SK-N-SH (cell line): ENCODE data around the gene ARHGAP25. TPM values are rescaled to one million over a fixed set of nuclear protein-coding genes. Genes with fewer than 3 reads are reported as not detected.

Source experiments
- CTCF ChIA-PET: fragments of 300-600, 350-600 bp; formaldehyde crosslinking; extraction: SDS; loops from one replicate; lab custom pipeline; 2021; lab: Yijun Ruan, JAX
- POLR2A ChIA-PET: fragments of 350-600 bp; sonication (Branson Sonifier 250); formaldehyde crosslinking; extraction: SDS; loops from one replicate; lab custom pipeline; 2020; ENCODE audit warnings: antibody characterized with exemption, inconsistent platforms; lab: Yijun Ruan, JAX
- DNase-seq: peaks from one replicate; pipeline ENCODE4 v3.0.0; 2012
- H2AFZ ChIP-seq: fragments of 200-600 bp; sonication (generic); 2 replicates; pipeline ENCODE4 v1.8.1; 2016; ENCODE audit warnings: antibody characterized with exemption, mild to moderate bottlenecking, low read depth
- H3F3A ChIP-seq: fragments of 200-600 bp; sonication (generic); replicated peaks from 2 replicates; pipeline ENCODE3; 2016; ENCODE audit warnings: antibody characterized with exemption, mild to moderate bottlenecking; ENCODE audit not compliant: insufficient read depth
- H3K27ac ChIP-seq, 2 experiments: fragments of 200-500 bp in 1 of 2; fragments of 200-600 bp in 1 of 2; sonication (Bioruptor generic) in 1 of 2; sonication (generic), shearing (Covaris generic) in 1 of 2; 2 replicates each; pipeline versions ENCODE4 v1.5.1 to v1.6.1; 2014 to 2016; ENCODE audit warnings: low read depth in 2 of 2, inconsistent platforms in 1 of 2, low read length in 1 of 2, mild to moderate bottlenecking in 1 of 2, mixed read lengths in 1 of 2
- H3K27me3 ChIP-seq: fragments of 200-600 bp; sonication (generic), shearing (Covaris generic); 2 replicates; pipeline ENCODE4 v1.6.1; 2016; ENCODE audit warnings: mixed run types; ENCODE audit not compliant: insufficient read depth
- H3K36me3 ChIP-seq, 2 experiments: fragments of 200-500 bp in 1 of 2; fragments of 200-600 bp in 1 of 2; sonication (Bioruptor generic) in 1 of 2; sonication (generic) in 1 of 2; replicated peaks in 1 of 2; 2 replicates each; pipeline versions ENCODE3 to v1.5.1; 2014 to 2016; ENCODE audit warnings: low read length in 1 of 2, mild to moderate bottlenecking in 1 of 2; ENCODE audit not compliant: insufficient read depth in 2 of 2, control insufficient read depth in 1 of 2
- H3K4me1 ChIP-seq, 2 experiments: fragments of 200-500 bp in 1 of 2; fragments of 200-600 bp in 1 of 2; sonication (Bioruptor generic) in 1 of 2; sonication (generic), shearing (Covaris generic) in 1 of 2; 2 replicates each; pipeline versions ENCODE4 v1.5.1 to v1.6.1; 2014 to 2016; ENCODE audit warnings: low read depth in 1 of 2, low read length in 1 of 2, mixed run types in 1 of 2; ENCODE audit not compliant: insufficient read depth in 2 of 2, control insufficient read depth in 1 of 2
- H3K4me2 ChIP-seq: fragments of 200-600 bp; sonication (generic), shearing (Covaris generic); 2 replicates; pipeline ENCODE4 v1.6.1; 2017; ENCODE audit warnings: mixed run types
- H3K4me3 ChIP-seq, 2 experiments: fragments of 200-500 bp in 1 of 2; fragments of 200-600 bp in 1 of 2; sonication (Bioruptor generic) in 1 of 2; sonication (generic), shearing (Covaris generic) in 1 of 2; 2 replicates each; pipeline versions ENCODE4 v1.5.1 to v1.8.1; 2014 to 2016; ENCODE audit warnings: low read depth in 2 of 2, inconsistent platforms in 1 of 2, low read length in 1 of 2, mild to moderate bottlenecking in 1 of 2, mixed read lengths in 1 of 2, moderate library complexity in 1 of 2
- H3K79me2 ChIP-seq: fragments of 200-600 bp; sonication (generic); 2 replicates; pipeline ENCODE4 v1.8.1; 2017; ENCODE audit warnings: mild to moderate bottlenecking; ENCODE audit not compliant: insufficient read depth
- H3K9ac ChIP-seq: fragments of 200-600 bp; sonication (generic); 2 replicates; pipeline ENCODE4 v1.6.1; 2017; ENCODE audit warnings: mixed run types
- H3K9me2 ChIP-seq: fragments of 200-600 bp; sonication (generic); 2 replicates; pipeline ENCODE4 v1.6.1; 2017; ENCODE audit warnings: mixed run types
- H3K9me3 ChIP-seq: fragments of 200-600 bp; sonication (generic); 2 replicates; pipeline ENCODE4 v1.6.1; 2017; ENCODE audit warnings: mixed run types, mild to moderate bottlenecking, moderate library complexity
- H4K20me1 ChIP-seq: fragments of 200-600 bp; sonication (generic); 2 replicates; pipeline ENCODE4 v1.6.1; 2017; ENCODE audit warnings: mild to moderate bottlenecking, mixed run types; ENCODE audit not compliant: insufficient read depth
- ELF1 ChIP-seq: IDR thresholded peaks from 2 replicates; pipeline ENCODE4 v1.4.0; 2012
- EP300 ChIP-seq, 2 experiments: IDR thresholded peaks; 2 replicates each; pipeline versions ENCODE4 v1.4.0 to v1.6.1; 2012; ENCODE audit warnings: borderline replicate concordance in 1 of 2, low read depth in 1 of 2, low read length in 1 of 2
- FOXJ3 ChIP-seq: sonication (generic); formaldehyde crosslinking; IDR thresholded peaks from 2 replicates; pipeline ENCODE4 v1.5.1; 2020; ENCODE audit warnings: mild to moderate bottlenecking, missing genetic modification reagents
- GABPA ChIP-seq: IDR thresholded peaks from 2 replicates; pipeline ENCODE4 v1.4.0; 2012; ENCODE audit warnings: low read depth, mild to moderate bottlenecking
- JUND ChIP-seq: IDR thresholded peaks from 2 replicates; pipeline ENCODE4 v1.4.0; 2012
- NFIC ChIP-seq: IDR thresholded peaks from 2 replicates; pipeline ENCODE4 v1.4.0; 2012; ENCODE audit warnings: borderline replicate concordance
- RAD21 ChIP-seq: IDR thresholded peaks from 2 replicates; pipeline ENCODE4 v1.6.1; 2012; ENCODE audit warnings: mild to moderate bottlenecking, low read length
- TAF1 ChIP-seq: IDR thresholded peaks from 2 replicates; pipeline ENCODE4 v1.6.1; 2012; ENCODE audit warnings: low read depth, mild to moderate bottlenecking, low read length, moderate library complexity, borderline replicate concordance
- TCF12 ChIP-seq: IDR thresholded peaks from 2 replicates; pipeline ENCODE4 v1.4.0; 2012
- YY1 ChIP-seq: IDR thresholded peaks from 2 replicates; pipeline ENCODE4 v1.4.0; 2012; ENCODE audit warnings: low read depth, mild to moderate bottlenecking
- WGBS: methylation state at CpG from one replicate; pipeline ENCODE4 v1.1.6; 2017; ENCODE audit warnings: low lambda C conversion rate; 5-methylcytosine and 5-hydroxymethylcytosine counted together
- polyA plus RNA-seq, 3 experiments: library from polyadenylated mRNA; depleted of rRNA; stranded (reverse); fragments of >200 nt; gene quantifications; 2 replicates each; pipeline ENCODE4 v1.2.3, GENCODE V29; 2012
- TF ChIP-seq, protein P1 (sequence below): fragments of 200-600 bp; sonication (generic); IDR thresholded peaks from 2 replicates; pipeline ENCODE4 v1.6.1; 2017; ENCODE audit warnings: antibody characterized with exemption, mild to moderate bottlenecking, moderate library complexity
- TF ChIP-seq, protein P2 (sequence below): fragments of 150-350 bp; IDR thresholded peaks from 2 replicates; pipeline ENCODE4 v1.6.1; 2016; ENCODE audit warnings: mild to moderate bottlenecking, low read depth, low read length
- TF ChIP-seq, protein P3 (sequence below): IDR thresholded peaks from 2 replicates; pipeline ENCODE4 v1.6.1; 2012; ENCODE audit warnings: mild to moderate bottlenecking, low read depth, low read length, moderate library complexity

Gene ARHGAP25
- polyA plus RNA-seq, 1 of the 3 experiments (the other 2 are of a cell fraction): not detected

DNA sequence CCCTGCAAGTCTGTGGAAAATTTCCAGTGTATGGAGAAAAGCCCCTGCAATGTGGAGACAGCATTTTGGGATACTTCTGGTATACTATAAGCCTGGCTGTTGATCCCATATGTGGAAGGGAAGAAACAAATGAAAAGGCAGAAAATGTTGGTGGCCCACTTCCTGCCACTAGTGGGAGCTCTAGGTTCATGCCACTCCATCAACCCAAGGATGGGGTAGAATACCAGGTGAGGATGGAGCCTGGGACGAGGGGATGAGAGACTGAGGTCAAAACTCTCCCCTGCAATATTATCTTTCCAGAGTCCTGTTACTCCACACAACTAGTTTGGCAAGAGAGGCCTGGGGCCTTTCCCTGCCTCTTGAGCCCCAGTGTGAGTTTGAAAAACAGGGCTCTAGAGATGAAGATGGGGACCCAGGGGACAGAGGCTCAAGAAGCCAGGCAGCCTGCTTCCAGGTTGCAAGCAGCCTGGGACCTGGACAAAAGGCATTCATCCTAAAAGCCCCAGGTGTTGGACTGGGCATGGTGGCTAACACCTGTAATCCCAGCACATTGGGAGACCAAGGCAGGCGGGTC is 104.7 kb downstream of the ARHGAP25 start:
- TF ChIP-seq ELF1 (no peak), JUND (no peak), RAD21 (peak; percentile 33; the same call in 1 of the 2 replicates)
- TF ChIP-seq, protein P1, sequence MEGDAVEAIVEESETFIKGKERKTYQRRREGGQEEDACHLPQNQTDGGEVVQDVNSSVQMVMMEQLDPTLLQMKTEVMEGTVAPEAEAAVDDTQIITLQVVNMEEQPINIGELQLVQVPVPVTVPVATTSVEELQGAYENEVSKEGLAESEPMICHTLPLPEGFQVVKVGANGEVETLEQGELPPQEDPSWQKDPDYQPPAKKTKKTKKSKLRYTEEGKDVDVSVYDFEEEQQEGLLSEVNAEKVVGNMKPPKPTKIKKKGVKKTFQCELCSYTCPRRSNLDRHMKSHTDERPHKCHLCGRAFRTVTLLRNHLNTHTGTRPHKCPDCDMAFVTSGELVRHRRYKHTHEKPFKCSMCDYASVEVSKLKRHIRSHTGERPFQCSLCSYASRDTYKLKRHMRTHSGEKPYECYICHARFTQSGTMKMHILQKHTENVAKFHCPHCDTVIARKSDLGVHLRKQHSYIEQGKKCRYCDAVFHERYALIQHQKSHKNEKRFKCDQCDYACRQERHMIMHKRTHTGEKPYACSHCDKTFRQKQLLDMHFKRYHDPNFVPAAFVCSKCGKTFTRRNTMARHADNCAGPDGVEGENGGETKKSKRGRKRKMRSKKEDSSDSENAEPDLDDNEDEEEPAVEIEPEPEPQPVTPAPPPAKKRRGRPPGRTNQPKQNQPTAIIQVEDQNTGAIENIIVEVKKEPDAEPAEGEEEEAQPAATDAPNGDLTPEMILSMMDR: peak; percentile 53
- TF ChIP-seq, protein P2, sequence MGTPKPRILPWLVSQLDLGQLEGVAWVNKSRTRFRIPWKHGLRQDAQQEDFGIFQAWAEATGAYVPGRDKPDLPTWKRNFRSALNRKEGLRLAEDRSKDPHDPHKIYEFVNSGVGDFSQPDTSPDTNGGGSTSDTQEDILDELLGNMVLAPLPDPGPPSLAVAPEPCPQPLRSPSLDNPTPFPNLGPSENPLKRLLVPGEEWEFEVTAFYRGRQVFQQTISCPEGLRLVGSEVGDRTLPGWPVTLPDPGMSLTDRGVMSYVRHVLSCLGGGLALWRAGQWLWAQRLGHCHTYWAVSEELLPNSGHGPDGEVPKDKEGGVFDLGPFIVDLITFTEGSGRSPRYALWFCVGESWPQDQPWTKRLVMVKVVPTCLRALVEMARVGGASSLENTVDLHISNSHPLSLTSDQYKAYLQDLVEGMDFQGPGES: no peak
- TF ChIP-seq, all 33 proteins: peak for 2
- Histone ChIP-seq H3K4me2 (no peak overlapping the region), H3K27me3 (no peaks in the 10 kb centered on the region; the same call in 1 of the 2 replicates), H2AFZ (no peak overlapping the region), H3K27ac (no peak overlapping the region), H3K4me1 (no peaks in the 10 kb centered on the region), H3K9me2 (no peaks in the 10 kb centered on the region), H3K79me2 (no peaks in the 10 kb centered on the region), H4K20me1 (no peaks in the 10 kb centered on the region), H3F3A (no peaks in the 10 kb centered on the region), H3K9ac (no peak overlapping the region), H3K4me3 (no peak overlapping the region), H3K36me3 (no peaks in the 10 kb centered on the region), H3K9me3 (no peaks in the 10 kb centered on the region)
- CTCF ChIA-PET: interaction anchor here (0.8 to 1.2 kb wide), 2 partner anchors 9 to 56 kb away, joined by 3 to 7 read pairs; no protein-coding TSS in a partner anchor
- POLR2A ChIA-PET: no interaction called here
- DNase-seq: peak; percentile 24
- 37% methylated on average over 2 of the region's 2 CpGs for WGBS

DNA sequence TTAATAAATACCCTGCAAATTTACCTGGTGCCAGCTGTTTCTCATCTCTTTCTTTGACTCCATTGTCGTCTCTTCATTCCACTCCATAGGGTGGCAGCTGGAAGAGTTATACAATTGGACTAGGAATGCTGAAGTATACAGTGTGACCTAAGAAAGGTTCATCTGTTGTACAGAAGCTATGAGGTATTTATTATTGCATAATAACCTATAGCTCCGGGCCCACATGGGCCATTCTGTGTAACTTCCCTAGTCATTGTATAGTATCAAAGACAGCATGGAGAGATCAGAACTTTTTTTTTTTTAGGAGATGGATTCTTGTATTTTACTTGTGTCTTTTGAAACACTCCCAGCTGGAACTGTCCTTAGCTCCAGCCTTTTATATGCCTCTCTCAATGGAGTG is 110.4 kb downstream of the ARHGAP25 start:
- no peaks in the 10 kb centered on the region for H3K9me2 ChIP-seq
- WGBS: 66% methylated on average over 2 of the region's 2 CpGs
- H4K20me1 ChIP-seq: no peaks in the 10 kb centered on the region
- no peak overlapping the region for H3K27ac ChIP-seq
- no peak for DNase-seq
- TF ChIP-seq JUND (no peak), ELF1 (no peak), EP300 (IDR thresholded peaks at IDR 0.05; ENCODE audit: borderline replicate concordance in 1 of 2, low read depth in 1 of 2, low read length in 1 of 2) (no peak)
- TF ChIP-seq, all 33 proteins: peak for 0
- Histone ChIP-seq H3K27me3 (peaks cover 17% of the 10 kb centered on the region; the same call in 1 of the 2 replicates), H3K4me2 (no peak overlapping the region), H3K4me3 (no peak overlapping the region), H3K4me1 (no peaks in the 10 kb centered on the region), H2AFZ (no peak overlapping the region), H3K9ac (no peak overlapping the region), H3K9me3 (no peaks in the 10 kb centered on the region), H3K79me2 (no peaks in the 10 kb centered on the region), H3K36me3 (no peaks in the 10 kb centered on the region), H3F3A (no peaks in the 10 kb centered on the region)
- CTCF ChIA-PET: interaction anchor here (1.2 kb wide), 2 partner anchors 9 to 17 kb away, joined by 3 to 5 read pairs; no protein-coding TSS in a partner anchor
- POLR2A ChIA-PET: no interaction called here

DNA sequence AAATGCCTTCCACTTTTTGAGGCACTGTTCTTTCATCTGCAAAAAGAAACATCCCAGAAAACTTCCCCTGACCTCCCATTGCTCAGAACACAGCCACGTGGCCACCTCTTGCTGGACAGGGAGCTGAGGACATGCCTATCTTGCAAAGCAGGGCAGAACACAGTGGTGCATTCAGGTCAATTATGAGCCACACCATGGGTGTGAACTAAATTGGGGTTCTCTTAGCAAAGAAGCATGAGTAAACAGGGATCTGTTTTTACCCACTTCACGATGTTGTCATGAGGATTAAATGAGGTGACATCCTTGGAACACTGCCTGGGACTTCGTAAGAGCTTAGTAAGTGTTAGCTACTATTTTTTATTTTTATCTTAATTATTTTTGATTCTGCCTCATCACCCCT is 111.5 kb downstream of the ARHGAP25 start:
- POLR2A ChIA-PET: interaction anchor here (0.6 kb wide), 1 partner anchor 26 kb away, joined by 3 read pairs; no protein-coding TSS in a partner anchor
- H3K9me2 ChIP-seq: no peaks in the 10 kb centered on the region
- no peak overlapping the region for H3K4me2 ChIP-seq
- H3K9me3 ChIP-seq: no peaks in the 10 kb centered on the region
- H3F3A ChIP-seq: no peaks in the 10 kb centered on the region
- H3K36me3 ChIP-seq: no peaks in the 10 kb centered on the region
- DNase-seq: no peak
- H3K27ac ChIP-seq: no peak overlapping the region
- TF ChIP-seq GABPA (no peak), JUND (no peak), YY1 (no peak), TAF1 (no peak), TCF12 (no peak), NFIC (no peak), FOXJ3 (CRISPR knock-in tag) (no peak)
- TF ChIP-seq, protein P3, sequence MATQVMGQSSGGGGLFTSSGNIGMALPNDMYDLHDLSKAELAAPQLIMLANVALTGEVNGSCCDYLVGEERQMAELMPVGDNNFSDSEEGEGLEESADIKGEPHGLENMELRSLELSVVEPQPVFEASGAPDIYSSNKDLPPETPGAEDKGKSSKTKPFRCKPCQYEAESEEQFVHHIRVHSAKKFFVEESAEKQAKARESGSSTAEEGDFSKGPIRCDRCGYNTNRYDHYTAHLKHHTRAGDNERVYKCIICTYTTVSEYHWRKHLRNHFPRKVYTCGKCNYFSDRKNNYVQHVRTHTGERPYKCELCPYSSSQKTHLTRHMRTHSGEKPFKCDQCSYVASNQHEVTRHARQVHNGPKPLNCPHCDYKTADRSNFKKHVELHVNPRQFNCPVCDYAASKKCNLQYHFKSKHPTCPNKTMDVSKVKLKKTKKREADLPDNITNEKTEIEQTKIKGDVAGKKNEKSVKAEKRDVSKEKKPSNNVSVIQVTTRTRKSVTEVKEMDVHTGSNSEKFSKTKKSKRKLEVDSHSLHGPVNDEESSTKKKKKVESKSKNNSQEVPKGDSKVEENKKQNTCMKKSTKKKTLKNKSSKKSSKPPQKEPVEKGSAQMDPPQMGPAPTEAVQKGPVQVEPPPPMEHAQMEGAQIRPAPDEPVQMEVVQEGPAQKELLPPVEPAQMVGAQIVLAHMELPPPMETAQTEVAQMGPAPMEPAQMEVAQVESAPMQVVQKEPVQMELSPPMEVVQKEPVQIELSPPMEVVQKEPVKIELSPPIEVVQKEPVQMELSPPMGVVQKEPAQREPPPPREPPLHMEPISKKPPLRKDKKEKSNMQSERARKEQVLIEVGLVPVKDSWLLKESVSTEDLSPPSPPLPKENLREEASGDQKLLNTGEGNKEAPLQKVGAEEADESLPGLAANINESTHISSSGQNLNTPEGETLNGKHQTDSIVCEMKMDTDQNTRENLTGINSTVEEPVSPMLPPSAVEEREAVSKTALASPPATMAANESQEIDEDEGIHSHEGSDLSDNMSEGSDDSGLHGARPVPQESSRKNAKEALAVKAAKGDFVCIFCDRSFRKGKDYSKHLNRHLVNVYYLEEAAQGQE: no peak
- TF ChIP-seq, all 33 proteins: peak for 0
- 21% methylated on average over 3 of the region's 3 CpGs for WGBS
- Histone ChIP-seq H3K79me2 (no peaks in the 10 kb centered on the region), H3K4me1 (no peaks in the 10 kb centered on the region), H3K27me3 (peaks cover 23% of the 10 kb centered on the region; the same call in 1 of the 2 replicates), H3K4me3 (no peak overlapping the region), H2AFZ (no peak overlapping the region), H4K20me1 (no peaks in the 10 kb centered on the region), H3K9ac (no peak overlapping the region)
- CTCF ChIA-PET: interaction anchor here (0.8 to 1.2 kb wide), 4 partner anchors 9 to 64 kb away, joined by 3 to 5 read pairs (median 3); no protein-coding TSS in a partner anchor
